ENCODE results near the gene DNAJC24.

DNA sequence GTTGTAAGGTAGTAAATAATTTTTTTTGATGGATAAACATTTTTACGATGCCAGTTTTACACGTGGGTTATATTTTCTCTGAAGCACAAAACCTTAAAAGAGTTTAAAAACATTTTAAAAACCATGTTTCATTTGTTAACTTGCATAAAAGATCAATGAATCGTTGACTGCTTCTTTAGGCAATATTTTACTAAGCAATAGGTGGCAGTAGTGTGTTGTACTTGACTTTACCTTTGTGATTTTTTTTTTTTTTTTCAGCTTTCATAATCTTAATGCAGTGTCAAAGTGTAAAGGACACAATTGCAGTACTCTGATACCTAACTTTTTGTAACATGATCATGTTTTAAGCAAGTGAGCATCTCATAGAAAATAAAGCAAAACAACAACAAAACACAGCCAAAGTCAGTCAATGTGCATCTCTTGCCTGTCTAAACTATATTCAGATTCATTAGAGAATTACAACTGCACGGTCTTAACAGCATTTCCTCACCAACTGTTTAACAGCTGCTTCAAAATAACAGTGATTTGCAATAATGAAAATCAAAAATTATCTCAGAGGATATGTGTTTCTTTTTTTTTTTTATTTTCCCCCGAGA is 27.7 kb downstream of the DNAJC24 start:
- TF ChIP-seq CTCF (IDR thresholded peaks at IDR 0.05), result peak in 3 of 6 experiments; percentile 52 to 67 (median 55)
- no peak for TF ChIP-seq POLR2A (IDR thresholded peaks at IDR 0.05)
